ENCODE data around the gene PI4KA.

Gene PI4KA

DNA sequence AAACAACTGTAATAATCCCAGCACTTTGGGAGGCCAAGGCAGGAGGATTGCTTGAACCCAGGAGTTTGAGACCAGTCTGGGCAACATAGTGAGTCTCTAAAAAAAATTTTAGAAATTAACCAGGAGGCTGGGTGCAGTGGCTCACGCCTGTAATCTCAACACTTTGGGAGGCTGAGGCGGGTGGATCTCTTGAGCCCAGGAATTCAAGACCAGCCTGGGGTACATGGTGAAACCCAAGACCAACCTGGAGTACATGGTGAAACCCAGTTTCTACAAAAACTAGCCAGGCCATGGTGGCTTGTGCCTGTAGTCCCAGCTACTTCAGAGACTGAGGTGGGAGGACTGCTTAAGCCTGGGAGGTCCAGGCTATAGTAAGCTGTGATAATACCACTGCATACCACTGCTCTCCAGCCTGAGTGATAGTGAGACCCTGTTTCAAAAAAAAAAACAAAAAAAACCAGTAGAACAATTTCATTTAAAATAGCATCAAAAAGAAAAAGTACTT, 11.2 kb downstream of the PI4KA start:
- peaks cover 64% of the 10 kb centered on the region for H3K79me2 ChIP-seq (ENCODE audit: insufficient read depth, low read depth)

DNA sequence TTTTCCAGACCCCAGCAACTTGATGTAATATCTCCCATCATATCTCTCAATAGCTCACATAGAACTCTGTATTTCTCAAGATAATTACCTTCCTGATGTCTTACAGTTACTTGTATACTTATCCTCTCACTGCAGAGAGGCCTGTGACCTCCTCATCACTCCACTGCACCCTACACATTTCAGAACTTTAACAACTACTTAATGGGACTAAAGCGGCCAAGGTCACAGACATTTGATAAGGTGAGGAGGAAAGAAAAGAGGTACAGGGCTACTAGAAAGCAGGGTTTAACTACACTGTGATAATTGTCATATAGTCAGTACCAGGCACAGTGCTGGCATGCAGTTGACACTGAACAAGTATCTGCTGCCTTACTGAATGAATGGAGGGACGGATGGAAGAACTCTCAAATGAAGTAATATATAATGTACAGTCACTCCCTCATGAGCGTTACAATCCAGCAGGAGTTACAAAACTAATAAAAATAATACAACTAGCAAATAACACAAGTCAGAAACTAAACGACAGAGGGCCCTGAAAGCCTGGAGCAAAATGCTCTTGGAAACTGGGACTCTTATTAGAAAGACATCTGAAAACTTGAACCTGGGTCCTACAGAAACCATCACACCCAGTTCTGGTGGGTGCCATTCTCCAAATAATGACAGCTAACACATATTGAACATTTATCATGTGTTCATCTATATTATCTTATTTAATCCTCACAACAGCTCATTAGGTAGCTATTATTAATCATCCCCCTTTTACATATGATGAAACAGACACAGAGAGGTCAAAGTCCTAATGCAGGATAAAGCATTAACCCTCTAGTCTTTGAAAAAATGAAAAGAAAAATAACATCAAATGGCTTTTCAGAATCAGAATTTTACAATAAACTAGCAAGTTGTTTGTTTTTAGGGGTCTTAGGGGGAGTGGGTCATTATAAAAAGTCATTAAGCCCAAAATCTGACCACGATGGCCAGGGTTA, 14.3 kb downstream of the PI4KA start:
- H4K20me1 ChIP-seq (ENCODE audit: insufficient read depth) = 0 out of 2 replicates have a peak, but pooled peaks cover 6% of the 10 kb centered on the region
- H2AFZ ChIP-seq (ENCODE audit: low read depth) = no peak overlapping the region
- H3K9ac ChIP-seq = no peak overlapping the region
- peaks cover 50% of the 10 kb centered on the region for H3K79me2 ChIP-seq (ENCODE audit: insufficient read depth, low read depth)
- H3K36me3 ChIP-seq (ENCODE audit: insufficient read depth) = no peaks in the 10 kb centered on the region
- H3K27ac ChIP-seq = no peak overlapping the region
- H3K4me2 ChIP-seq = no peak overlapping the region
- H3K27me3 ChIP-seq (ENCODE audit: insufficient read depth, low read depth) = no peaks in the 10 kb centered on the region
- H3K4me3 ChIP-seq (IDR thresholded peaks at IDR 0.05; ENCODE audit: insufficient read depth, low read depth, low read length) = no peak overlapping the region
- TF ChIP-seq, protein P1, sequence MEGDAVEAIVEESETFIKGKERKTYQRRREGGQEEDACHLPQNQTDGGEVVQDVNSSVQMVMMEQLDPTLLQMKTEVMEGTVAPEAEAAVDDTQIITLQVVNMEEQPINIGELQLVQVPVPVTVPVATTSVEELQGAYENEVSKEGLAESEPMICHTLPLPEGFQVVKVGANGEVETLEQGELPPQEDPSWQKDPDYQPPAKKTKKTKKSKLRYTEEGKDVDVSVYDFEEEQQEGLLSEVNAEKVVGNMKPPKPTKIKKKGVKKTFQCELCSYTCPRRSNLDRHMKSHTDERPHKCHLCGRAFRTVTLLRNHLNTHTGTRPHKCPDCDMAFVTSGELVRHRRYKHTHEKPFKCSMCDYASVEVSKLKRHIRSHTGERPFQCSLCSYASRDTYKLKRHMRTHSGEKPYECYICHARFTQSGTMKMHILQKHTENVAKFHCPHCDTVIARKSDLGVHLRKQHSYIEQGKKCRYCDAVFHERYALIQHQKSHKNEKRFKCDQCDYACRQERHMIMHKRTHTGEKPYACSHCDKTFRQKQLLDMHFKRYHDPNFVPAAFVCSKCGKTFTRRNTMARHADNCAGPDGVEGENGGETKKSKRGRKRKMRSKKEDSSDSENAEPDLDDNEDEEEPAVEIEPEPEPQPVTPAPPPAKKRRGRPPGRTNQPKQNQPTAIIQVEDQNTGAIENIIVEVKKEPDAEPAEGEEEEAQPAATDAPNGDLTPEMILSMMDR (conservative IDR thresholded peaks at IDR 0.05; ENCODE audit: low read depth, low read length) = no peak
- H3K4me1 ChIP-seq (ENCODE audit: low read depth, poor library complexity, severe bottlenecking) = no peaks in the 10 kb centered on the region

More for the DNA sequence above, 11.2 kb downstream of the PI4KA start:
- no peak overlapping the region for H3K9ac ChIP-seq
- H2AFZ ChIP-seq (ENCODE audit: low read depth) = no peak overlapping the region
- H4K20me1 ChIP-seq (ENCODE audit: insufficient read depth) = no peaks in the 10 kb centered on the region
- H3K36me3 ChIP-seq (ENCODE audit: insufficient read depth) = no peaks in the 10 kb centered on the region
- H3K4me1 ChIP-seq (ENCODE audit: low read depth, poor library complexity, severe bottlenecking) = no peaks in the 10 kb centered on the region
- no peaks in the 10 kb centered on the region for H3K27me3 ChIP-seq (ENCODE audit: insufficient read depth, low read depth)
- H3K4me3 ChIP-seq (IDR thresholded peaks at IDR 0.05; ENCODE audit: insufficient read depth, low read depth, low read length) = no peak overlapping the region
- no peak overlapping the region for H3K27ac ChIP-seq
- no peak overlapping the region for H3K4me2 ChIP-seq
- TF ChIP-seq, protein P1 (conservative IDR thresholded peaks at IDR 0.05; ENCODE audit: low read depth, low read length) = no peak

DNA sequence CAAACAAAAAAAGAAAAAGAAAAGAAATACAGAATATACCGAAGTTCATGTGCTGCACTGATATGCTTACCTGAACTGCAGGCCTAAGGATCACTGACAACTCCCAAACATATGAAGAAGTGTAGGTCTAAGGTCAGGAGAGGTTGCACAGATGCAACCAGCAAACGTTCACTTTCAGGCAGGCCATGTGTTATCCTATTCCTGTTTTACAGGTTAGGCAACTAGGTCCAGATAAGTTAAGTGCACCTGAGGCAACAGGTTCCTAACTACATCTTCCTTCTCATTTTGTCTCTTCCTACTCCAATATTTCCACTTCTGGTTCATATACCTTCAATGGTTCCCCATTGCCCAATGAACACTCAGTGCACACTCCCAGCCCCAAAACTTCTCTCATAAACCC, 15.1 kb downstream of the PI4KA start:
- Histone ChIP-seq H3K27ac (no peak overlapping the region), H3K79me2 (ENCODE audit: insufficient read depth, low read depth) (peaks cover 52% of the 10 kb centered on the region), H2AFZ (ENCODE audit: low read depth) (no peak overlapping the region), H3K36me3 (ENCODE audit: insufficient read depth) (no peaks in the 10 kb centered on the region), H3K27me3 (ENCODE audit: insufficient read depth, low read depth) (no peaks in the 10 kb centered on the region), H3K4me3 (IDR thresholded peaks at IDR 0.05; ENCODE audit: insufficient read depth, low read depth, low read length) (no peak overlapping the region), H3K4me2 (no peak overlapping the region), H4K20me1 (ENCODE audit: insufficient read depth) (0 out of 2 replicates have a peak, but pooled peaks cover 6% of the 10 kb centered on the region), H3K9ac (no peak overlapping the region), H3K4me1 (ENCODE audit: low read depth, poor library complexity, severe bottlenecking) (no peaks in the 10 kb centered on the region)
- TF ChIP-seq, protein P1 (conservative IDR thresholded peaks at IDR 0.05; ENCODE audit: low read depth, low read length) = no peak

DNA sequence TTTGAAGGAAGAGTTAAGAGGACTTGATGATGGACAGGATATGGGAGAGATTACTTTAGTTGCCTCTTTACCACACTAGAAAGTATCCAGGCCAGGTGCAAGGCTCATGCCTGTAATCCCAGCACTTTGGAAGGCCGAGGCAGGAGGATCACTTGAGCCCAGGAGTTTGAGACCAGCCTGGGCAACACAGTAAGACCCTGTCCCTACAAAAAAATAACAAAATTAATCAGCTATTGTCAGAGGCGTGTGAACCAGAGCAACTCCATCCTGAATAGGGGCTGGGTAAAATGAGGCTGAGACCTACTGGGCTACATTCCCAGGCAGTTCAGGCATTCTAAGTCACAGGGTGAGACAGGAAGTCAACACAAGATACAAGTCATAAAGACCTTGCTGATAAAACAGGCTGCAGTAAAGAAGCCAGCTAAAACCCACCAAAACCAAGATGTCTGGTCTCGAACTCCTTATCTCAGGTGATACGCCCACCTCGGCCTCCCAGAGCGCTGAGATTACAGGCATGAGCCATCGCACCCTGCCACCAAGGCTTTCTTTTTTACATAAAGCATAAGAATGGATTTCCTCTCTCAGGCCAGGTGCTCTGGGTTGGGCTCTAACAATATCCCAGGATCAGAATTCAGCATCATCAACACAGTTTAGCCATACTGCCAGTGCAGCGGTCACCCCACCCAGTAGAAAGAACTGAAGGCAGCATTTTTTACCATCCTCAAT, 17.8 kb downstream of the PI4KA start:
- H3K79me2 ChIP-seq (ENCODE audit: insufficient read depth, low read depth) = peaks cover 39% of the 10 kb centered on the region
- H3K27me3 ChIP-seq (ENCODE audit: insufficient read depth, low read depth) = no peaks in the 10 kb centered on the region
- H3K4me1 ChIP-seq (ENCODE audit: low read depth, poor library complexity, severe bottlenecking) = peaks cover 16% of the 10 kb centered on the region
- TF ChIP-seq, protein P1 (conservative IDR thresholded peaks at IDR 0.05; ENCODE audit: low read depth, low read length) = no peak
- H2AFZ ChIP-seq (ENCODE audit: low read depth) = no peak overlapping the region
- no peak overlapping the region for H3K27ac ChIP-seq
- H3K4me2 ChIP-seq = no peak overlapping the region
- no peak overlapping the region for H3K9ac ChIP-seq
- H3K36me3 ChIP-seq (ENCODE audit: insufficient read depth) = no peaks in the 10 kb centered on the region
- no peak overlapping the region for H3K4me3 ChIP-seq (IDR thresholded peaks at IDR 0.05; ENCODE audit: insufficient read depth, low read depth, low read length)
- H4K20me1 ChIP-seq (ENCODE audit: insufficient read depth) = 0 out of 2 replicates have a peak, but pooled peaks cover 6% of the 10 kb centered on the region

All from KMS-11 (cell line).